ENCODE measurements around the gene RIT1. TPM values are rescaled to one million over a fixed set of nuclear protein-coding genes. Genes with fewer than 3 reads are reported as not detected.
A peak's percentile ranks its signal among the peaks of the same experiment; 100 is the strongest.

The RIT1 gene
- total RNA-seq, 2 experiments from 2014 or later: 21.6 to 24.1 TPM

GRCh38 chr1:155920717-155921116, 9.6 kb upstream of the RIT1 start:
- DNase-seq (no peak), ATAC-seq (no peak)
- H3K27me3 Mint-ChIP-seq: no peaks in the 10 kb centered on the region
- H3K4me1 Mint-ChIP-seq (ENCODE audit: low read depth): no peaks in the 10 kb centered on the region
- H3K4me3 Mint-ChIP-seq: no peak overlapping the region
- POLR2A ChIA-PET: interaction anchor here (0.7 to 5.1 kb wide), 3 partner anchors 11 to 56 kb away, joined by 3 to 35 read pairs (median 4); partner anchors contain the start of gene KHDC4
- intact Hi-C loops (cut with micrococcal nuclease): no loop called here
- CTCF ChIA-PET: interaction anchor here (2.9 kb wide), 1 partner anchor 17 kb away, joined by 9 read pairs; no protein-coding TSS in a partner anchor
- H3K27ac Mint-ChIP-seq: no peak overlapping the region
- no peaks in the 10 kb centered on the region for H3K9me3 Mint-ChIP-seq
- no peak for TF ChIP-seq CTCF (IDR thresholded peaks at IDR 0.05)
- H3K36me3 Mint-ChIP-seq (ENCODE audit: low read depth): peaks cover 58% of the 10 kb centered on the region

- no peak for DNase-seq
- Mint-ChIP-seq H3K36me3 (ENCODE audit: low read depth) (peaks cover 56% of the 10 kb centered on the region), H3K4me3 (no peak overlapping the region), H3K27ac (no peak overlapping the region), H3K4me1 (ENCODE audit: low read depth) (no peaks in the 10 kb centered on the region), H3K9me3 (no peaks in the 10 kb centered on the region), H3K27me3 (no peaks in the 10 kb centered on the region)
- no peak for TF ChIP-seq CTCF (IDR thresholded peaks at IDR 0.05)
- ATAC-seq: no peak
- POLR2A ChIA-PET: interaction anchor here (5.1 kb wide), 1 partner anchor 12 kb away, joined by 35 read pairs; the partner anchor contains the start of gene KHDC4
- CTCF ChIA-PET: no interaction called here
- intact Hi-C loops (cut with micrococcal nuclease): no loop called here
Measured at GRCh38 chr1:155919801-155920200, 8.7 kb upstream of the RIT1 start.

DNA sequence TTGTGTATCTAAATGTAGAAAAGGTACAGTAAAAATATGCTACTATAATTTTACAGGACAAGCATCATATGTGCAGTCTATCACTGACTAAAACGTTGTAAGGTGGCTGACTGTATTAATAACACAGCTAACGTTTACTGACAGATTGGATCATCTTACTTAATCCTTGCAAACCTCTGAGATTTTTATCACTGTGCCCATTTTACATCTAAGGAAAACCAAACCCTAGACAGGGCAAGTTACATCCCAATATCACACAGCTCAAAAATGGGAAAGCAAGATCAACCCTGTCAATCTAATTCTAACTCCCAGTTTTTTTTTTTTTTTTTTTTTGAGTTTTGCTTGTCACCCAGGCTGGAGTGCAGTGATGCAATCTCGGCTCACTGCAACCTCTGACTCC, 7.5 kb upstream of the RIT1 start:
- no peak for DNase-seq
- no peaks in the 10 kb centered on the region for H3K9me3 Mint-ChIP-seq
- POLR2A ChIA-PET: interaction anchor here (0.6 to 3.9 kb wide), 3 partner anchors 12 to 400 kb away, joined by 3 to 14 read pairs (median 3); partner anchors contain the start of gene KHDC4
- TF ChIP-seq CTCF (IDR thresholded peaks at IDR 0.05): no peak
- peaks cover 60% of the 10 kb centered on the region for H3K36me3 Mint-ChIP-seq (ENCODE audit: low read depth)
- CTCF ChIA-PET: interaction anchor here (0.8 kb wide), 1 partner anchor 14 kb away, joined by 3 read pairs; no protein-coding TSS in a partner anchor
- no peak overlapping the region for H3K27ac Mint-ChIP-seq
- H3K4me3 Mint-ChIP-seq: no peak overlapping the region
- no peak for ATAC-seq
- H3K4me1 Mint-ChIP-seq (ENCODE audit: low read depth): no peaks in the 10 kb centered on the region
- no peaks in the 10 kb centered on the region for H3K27me3 Mint-ChIP-seq
- intact Hi-C loops (cut with micrococcal nuclease): no loop called here

DNA sequence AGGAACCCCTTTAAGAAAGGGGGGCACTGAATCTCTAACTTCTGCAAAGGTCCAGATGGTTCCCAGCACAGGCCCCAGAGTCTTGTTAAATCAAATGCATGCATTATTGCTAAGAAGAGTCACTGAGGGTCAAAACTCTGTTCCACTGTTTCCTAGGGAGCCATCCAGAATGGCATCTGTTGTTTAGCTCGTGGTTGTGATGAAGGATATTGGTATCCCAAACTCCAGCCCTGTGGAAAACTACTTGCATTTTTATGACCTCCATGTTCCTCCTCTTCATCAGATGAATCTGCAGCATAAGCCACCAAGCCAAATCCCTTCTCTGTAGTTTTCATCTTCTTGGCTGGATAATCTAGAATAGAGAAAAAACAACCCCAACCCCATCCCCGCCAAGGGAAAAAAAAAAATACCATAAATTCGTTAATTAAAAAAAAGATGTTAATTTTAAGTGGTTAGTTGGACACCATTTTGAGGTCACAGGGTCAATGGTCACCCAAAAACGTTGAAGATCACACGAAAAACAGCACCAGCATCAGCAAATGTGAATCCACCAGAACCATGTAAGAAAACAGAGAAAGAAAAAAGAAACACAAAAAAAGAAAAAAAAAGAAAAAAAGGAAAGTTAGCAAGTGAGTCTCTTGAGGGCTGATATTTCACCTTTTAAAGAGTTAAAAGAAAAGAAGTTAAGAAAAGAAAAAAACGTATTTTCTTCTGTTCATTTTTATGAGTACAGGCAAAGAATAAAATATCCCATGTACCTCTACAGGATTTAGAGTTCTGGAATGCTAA, 3.0 kb upstream of the RIT1 start:
- intact Hi-C loops (cut with micrococcal nuclease): no loop called here
- DNase-seq: no peak
- ChIA-PET CTCF (interaction anchor here (0.8 to 1.2 kb wide), 2 partner anchors 65 to 76 kb away, joined by 3 read pairs; partner anchors contain the start of gene ARHGEF2), POLR2A (interaction anchor here (0.8 to 1.5 kb wide), 3 partner anchors 10 to 18 kb away, joined by 3 to 5 read pairs (median 4); no protein-coding TSS in a partner anchor)
- ATAC-seq: no peak
- TF ChIP-seq CTCF (IDR thresholded peaks at IDR 0.05): no peak
- Mint-ChIP-seq H3K4me3 (no peak overlapping the region), H3K27me3 (no peaks in the 10 kb centered on the region), H3K9me3 (no peaks in the 10 kb centered on the region), H3K27ac (peak overlapping the region; percentile 28), H3K36me3 (ENCODE audit: low read depth) (peaks cover 56% of the 10 kb centered on the region), H3K4me1 (ENCODE audit: low read depth) (peaks cover 21% of the 10 kb centered on the region)

DNA sequence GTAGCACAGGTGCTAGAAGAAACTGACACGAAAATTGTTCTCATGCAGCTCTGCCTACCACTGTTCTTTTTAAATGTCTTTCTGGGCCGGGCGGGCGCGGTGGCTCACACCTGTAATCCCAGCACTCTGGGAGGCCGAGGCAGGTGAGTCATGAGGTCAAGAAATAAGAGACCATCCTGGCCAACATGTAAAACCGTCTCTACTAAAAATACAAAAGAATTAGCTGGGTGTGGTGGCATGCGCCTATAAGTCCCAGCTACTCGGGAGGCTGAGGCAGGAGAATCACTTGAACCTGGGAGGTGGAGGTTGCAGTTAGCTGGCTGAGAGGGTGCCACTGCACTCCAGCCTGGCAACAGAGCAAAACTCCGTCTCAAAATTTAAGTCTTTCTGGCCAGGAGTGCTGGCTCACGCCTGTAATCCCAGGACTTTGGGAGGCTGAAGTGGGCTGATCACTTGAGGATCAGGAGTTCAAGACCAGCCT, 947 bp upstream of the RIT1 start:
- Mint-ChIP-seq H3K27ac (peak overlapping the region; percentile 98), H3K4me1 (ENCODE audit: low read depth) (peaks cover 21% of the 10 kb centered on the region), H3K27me3 (no peaks in the 10 kb centered on the region), H3K36me3 (ENCODE audit: low read depth) (peaks cover 50% of the 10 kb centered on the region), H3K9me3 (no peaks in the 10 kb centered on the region), H3K4me3 (peak overlapping the region; percentile 94)
- intact Hi-C loops (cut with micrococcal nuclease): no loop called here
- no peak for DNase-seq
- no peak for ATAC-seq
- TF ChIP-seq CTCF (IDR thresholded peaks at IDR 0.05): no peak
- ChIA-PET POLR2A (interaction anchor here (0.8 to 1.4 kb wide), 5 partner anchors 13 to 65 kb away, joined by 3 to 8 read pairs (median 3); partner anchors contain the start of gene KHDC4), CTCF (interaction anchor here (1.3 to 1.4 kb wide), 3 partner anchors 20 to 78 kb away, joined by 3 to 5 read pairs (median 3); no protein-coding TSS in a partner anchor)
